H9 (cell line): ENCODE data around the gene NUMBL. TPM values are rescaled to one million over a fixed set of nuclear protein-coding genes. Genes with fewer than 3 reads are reported as not detected.
A peak's percentile ranks its signal among the peaks of the same experiment; 100 is the strongest.

Experiments used
- DNase-seq: peaks from one replicate; pipeline ENCODE4 v3.0.0-alpha.2; 2017
- H2AFZ ChIP-seq: one replicate; pipeline ENCODE4 v1.6.1; 2013; ENCODE audit warnings: mild to moderate bottlenecking, low read length, control low read depth, moderate library complexity
- H2AK5ac ChIP-seq: 2 replicates; pipeline ENCODE4 v1.6.1; 2013; ENCODE audit warnings: low read length, control low read depth, mixed read lengths; ENCODE audit not compliant: insufficient read length
- H2BK120ac ChIP-seq: one replicate; pipeline ENCODE4 v1.6.1; 2013; ENCODE audit warnings: low read depth, mild to moderate bottlenecking, low read length, control low read depth, inconsistent platforms; ENCODE audit not compliant: poor library complexity, severe bottlenecking
- H2BK12ac ChIP-seq: 2 replicates; pipeline ENCODE4 v1.6.1; 2013; ENCODE audit warnings: low read length, control low read depth, mixed read lengths, low read depth; ENCODE audit not compliant: insufficient read length
- H2BK15ac ChIP-seq: 2 replicates; pipeline ENCODE4 v1.6.1; 2013; ENCODE audit warnings: low read depth, low read length, control low read depth
- H2BK20ac ChIP-seq: one replicate; pipeline ENCODE4 v1.6.1; 2013; ENCODE audit warnings: low read depth, mild to moderate bottlenecking, low read length, control low read depth, inconsistent platforms; ENCODE audit not compliant: poor library complexity, severe bottlenecking
- H2BK5ac ChIP-seq: 2 replicates; pipeline ENCODE4 v1.6.1; 2013; ENCODE audit warnings: low read length, control low read depth, mixed read lengths; ENCODE audit not compliant: insufficient read length
- H3K14ac ChIP-seq: 2 replicates; pipeline ENCODE4 v1.6.1; 2013; ENCODE audit warnings: low read length, control low read depth; ENCODE audit not compliant: insufficient read depth
- H3K18ac ChIP-seq: 2 replicates; pipeline ENCODE4 v1.6.1; 2013; ENCODE audit warnings: low read depth, mild to moderate bottlenecking, mixed read lengths, low read length, control low read depth; ENCODE audit not compliant: insufficient read length
- H3K23ac ChIP-seq: 2 replicates; pipeline ENCODE4 v1.6.1; 2013; ENCODE audit warnings: low read length, control low read depth, mixed read lengths, low read depth; ENCODE audit not compliant: insufficient read length
- H3K23me2 ChIP-seq: 2 replicates; pipeline ENCODE4 v1.6.1; 2013; ENCODE audit warnings: low read depth, mild to moderate bottlenecking, mixed read lengths, low read length, control low read depth; ENCODE audit not compliant: insufficient read length, poor library complexity, severe bottlenecking
- H3K27ac ChIP-seq: 2 replicates; pipeline ENCODE4 v1.5.1; 2013; ENCODE audit warnings: low read length, control low read depth, mixed read lengths, low read depth; ENCODE audit not compliant: insufficient read length
- H3K27me3 ChIP-seq: 2 replicates; pipeline ENCODE4 v1.6.1; 2013; ENCODE audit warnings: low read length, control low read depth, inconsistent platforms; ENCODE audit not compliant: insufficient read depth
- H3K4ac ChIP-seq: 2 replicates; pipeline ENCODE4 v1.6.1; 2013; ENCODE audit warnings: low read depth, mild to moderate bottlenecking, control low read depth, inconsistent platforms, low read length, moderate library complexity
- H3K4me1 ChIP-seq: 2 replicates; pipeline ENCODE4 v1.6.1; 2013; ENCODE audit warnings: low read length, control low read depth, inconsistent platforms; ENCODE audit not compliant: insufficient read depth
- H3K4me2 ChIP-seq: 2 replicates; pipeline ENCODE4 v1.6.1; 2013; ENCODE audit warnings: low read length, control low read depth, mixed read lengths; ENCODE audit not compliant: insufficient read length, insufficient read depth
- H3K56ac ChIP-seq: 2 replicates; pipeline ENCODE4 v1.6.1; 2013; ENCODE audit warnings: low read depth, mild to moderate bottlenecking, mixed read lengths, low read length, control low read depth; ENCODE audit not compliant: insufficient read length
- H3K79me1 ChIP-seq: 2 replicates; pipeline ENCODE4 v1.6.1; 2013; ENCODE audit warnings: low read depth, mild to moderate bottlenecking, moderate library complexity, low read length, control low read depth, inconsistent platforms; ENCODE audit not compliant: insufficient read depth, poor library complexity, severe bottlenecking
- H3K79me2 ChIP-seq: 2 replicates; pipeline ENCODE4 v1.6.1; 2013; ENCODE audit warnings: low read length, control low read depth, inconsistent platforms; ENCODE audit not compliant: insufficient read depth
- H3K9ac ChIP-seq: 2 replicates; pipeline ENCODE4 v1.6.1; 2013; ENCODE audit warnings: low read length, control low read depth, mixed read lengths; ENCODE audit not compliant: insufficient read length; ENCODE audit errors: extremely low read depth
- H3K9me3 ChIP-seq: one replicate; pipeline ENCODE4 v1.6.1; 2013; ENCODE audit warnings: low read depth, low read length, inconsistent platforms; ENCODE audit not compliant: control insufficient read depth
- H3T11ph ChIP-seq: one replicate; pipeline ENCODE4 v1.6.1; 2013; ENCODE audit warnings: mild to moderate bottlenecking, low read length, control low read depth, inconsistent platforms
- H4K20me1 ChIP-seq: one replicate; pipeline ENCODE4 v1.6.1; 2013; ENCODE audit not compliant: control insufficient read depth, insufficient read length, insufficient read depth
- H4K5ac ChIP-seq: 2 replicates; pipeline ENCODE4 v1.6.1; 2013; ENCODE audit warnings: low read depth, mild to moderate bottlenecking, mixed read lengths, low read length, control low read depth; ENCODE audit not compliant: insufficient read length
- H4K8ac ChIP-seq: replicated peaks from 2 replicates; pipeline ENCODE4 v1.6.1; 2013; ENCODE audit warnings: low read length, control low read depth, mixed read lengths, low read depth; ENCODE audit not compliant: insufficient read length
- H4K91ac ChIP-seq: 2 replicates; pipeline ENCODE4 v1.6.1; 2013; ENCODE audit warnings: low read depth, mild to moderate bottlenecking, moderate library complexity, mixed read lengths, low read length, control low read depth; ENCODE audit not compliant: insufficient read length
- H3K27ac Mint-ChIP-seq, 3 experiments: 2 replicates in 2 of 3; 3 replicates in 1 of 3; pipeline ENCODE4 v1.8.0; 2020 to 2021; ENCODE audit warnings: mixed read lengths in 3 of 3, mild to moderate bottlenecking in 1 of 3, moderate library complexity in 1 of 3
- H3K27me3 Mint-ChIP-seq: 2 replicates; pipeline ENCODE4 v1.8.0; 2021; ENCODE audit warnings: low read depth, mild to moderate bottlenecking, moderate library complexity, mixed read lengths
- H3K36me3 Mint-ChIP-seq, 3 experiments: 2 replicates in 2 of 3; 3 replicates in 1 of 3; pipeline ENCODE4 v1.8.0; 2020 to 2021; ENCODE audit warnings: low read depth in 3 of 3, mixed read lengths in 3 of 3; ENCODE audit not compliant: insufficient read depth in 1 of 3
- H3K4me1 Mint-ChIP-seq, 2 experiments: 2 replicates each; pipeline ENCODE4 v1.8.0; 2020; ENCODE audit warnings: mixed read lengths in 2 of 2
- H3K4me3 Mint-ChIP-seq, 2 experiments: 2 replicates in 1 of 2; 3 replicates in 1 of 2; pipeline ENCODE4 v1.8.0; 2020 to 2021; ENCODE audit warnings: mild to moderate bottlenecking in 2 of 2, mixed read lengths in 2 of 2, moderate library complexity in 1 of 2
- H3K9me3 Mint-ChIP-seq, 2 experiments: 2 replicates in 1 of 2; 3 replicates in 1 of 2; pipeline ENCODE4 v1.8.0; 2020; ENCODE audit warnings: mild to moderate bottlenecking in 2 of 2, mixed read lengths in 2 of 2, moderate library complexity in 1 of 2
- CTCF ChIP-seq: fragments of 200-600 bp; sonication (generic); conservative IDR thresholded peaks from 3 replicates; pipeline ENCODE4 v1.8.0; 2021; ENCODE audit warnings: antibody characterized with exemption, mild to moderate bottlenecking
- WGBS: extraction: QIAGEN DNeasy Blood & Tissue Kit; methylation state at CpG from one replicate; pipeline ENCODE4 v1.1.7; 2013; ENCODE audit warnings: missing lambda C conversion rate, low lambda C conversion rate, mixed read lengths; ENCODE audit not compliant: insufficient read length; ENCODE audit errors: extremely low coverage; 5-methylcytosine and 5-hydroxymethylcytosine counted together
- total RNA-seq: library from RNA; stranded (reverse); gene quantifications from 2 replicates; pipeline ENCODE4 v1.2.1, GENCODE V29; 2021

The NUMBL gene
- total RNA-seq, 1 experiment from 2014 or later = 34.5 TPM

- Mint-ChIP-seq H3K36me3 (peaks cover 6 to 35% (median 23%) of the 10 kb centered on the region in 3 experiments), H3K27me3 (no peaks in the 10 kb centered on the region), H3K27ac (peak overlapping the region in 2 of 3 experiments; percentile 70 to 95; a peak in 3 of 7 replicates), H3K9me3 (no peaks in the 10 kb centered on the region), H3K4me1 (peaks cover 7 to 9% of the 10 kb centered on the region in 2 experiments), H3K4me3 (peak overlapping the region in 1 of 2 experiments; percentile 32; a peak in 1 of 5 replicates)
- H3K79me2 ChIP-seq = no peaks in the 10 kb centered on the region
- H3K27me3 ChIP-seq = no peaks in the 10 kb centered on the region
- no peak overlapping the region for H2AK5ac ChIP-seq
- no peak overlapping the region for H4K5ac ChIP-seq
- TF ChIP-seq CTCF = no peak
- no peaks in the 10 kb centered on the region for H3K79me1 ChIP-seq
- H4K20me1 ChIP-seq = peaks cover 5% of the 10 kb centered on the region
- H3K27ac ChIP-seq = no peak overlapping the region
- H3T11ph ChIP-seq = no peak overlapping the region
- no peak overlapping the region for H2BK20ac ChIP-seq
- no peak overlapping the region for H2BK15ac ChIP-seq
- no peak overlapping the region for H3K9ac ChIP-seq
- no peak overlapping the region for H3K18ac ChIP-seq
- H2AFZ ChIP-seq = no peak overlapping the region
- H3K4ac ChIP-seq = no peak overlapping the region
- H2BK12ac ChIP-seq = no peak overlapping the region
- no peak overlapping the region for H3K4me2 ChIP-seq
- WGBS = no CpG with 5 or more reads among the region's 14 CpGs
- no peaks in the 10 kb centered on the region for H3K9me3 ChIP-seq
- no peak overlapping the region for H2BK120ac ChIP-seq
- no peak overlapping the region for H3K56ac ChIP-seq
- no peak overlapping the region for H4K8ac ChIP-seq
- H3K14ac ChIP-seq = no peak overlapping the region
- peaks cover 15% of the 10 kb centered on the region for H3K23me2 ChIP-seq
- H4K91ac ChIP-seq = no peak overlapping the region
- DNase-seq = no peak
- H3K23ac ChIP-seq = no peak overlapping the region
- no peak overlapping the region for H2BK5ac ChIP-seq
- H3K4me1 ChIP-seq = no peaks in the 10 kb centered on the region
Observed at GRCh38 chr19:40692212-40692551, 1.7 kb upstream of the NUMBL start.
